Vagina (tissue), 2 donors: ENCODE data around the gene CEBPA. TPM values are rescaled to one million over a fixed set of nuclear protein-coding genes. Genes with fewer than 3 reads are reported as not detected.
A peak's percentile ranks its signal among the peaks of the same experiment; 100 is the strongest.

Experiments used
- DNase-seq, 2 donors: peaks; one replicate each; pipeline ENCODE4 v3.0.0-alpha.2; 2017; ENCODE audit errors: extremely low spot score in 2 of 2
- H3K27ac ChIP-seq: fragments of 200-600 bp; sonication (generic); one replicate; pipeline ENCODE4 v1.5.1; 2019
- H3K27me3 ChIP-seq: fragments of 200-600 bp; sonication (generic); one replicate; pipeline ENCODE4 v1.5.1; 2019
- H3K36me3 ChIP-seq, 2 donors: fragments of 200-600 bp; sonication (generic); one replicate each; pipeline ENCODE4 v1.5.1; 2017 to 2019
- H3K4me1 ChIP-seq: fragments of 200-600 bp; sonication (generic); one replicate; pipeline ENCODE4 v1.5.1; 2019
- H3K4me3 ChIP-seq, 2 donors: fragments of 200-600 bp; sonication (generic); 1 replicate in 1 of 2; 2 replicates in 1 of 2; pipeline ENCODE4 v1.5.1; 2016 to 2019
- H3K9me3 ChIP-seq: fragments of 200-600 bp; sonication (generic); one replicate; pipeline ENCODE4 v1.5.1; 2019
- POLR2A ChIP-seq, 2 donors: fragments of 450-650 bp; IDR thresholded peaks; one replicate each; pipeline ENCODE4 v1.6.1; 2017; ENCODE audit warnings: antibody characterized with exemption in 2 of 2, mild to moderate bottlenecking in 2 of 2, moderate library complexity in 2 of 2
- POLR2AphosphoS5 ChIP-seq, 2 donors: sonication (generic); formaldehyde crosslinking; IDR thresholded peaks; one replicate each; pipeline ENCODE4 v1.9.0; 2017; ENCODE audit warnings: antibody characterized with exemption in 2 of 2, mild to moderate bottlenecking in 2 of 2, low read depth in 1 of 2; ENCODE audit not compliant: insufficient read depth in 1 of 2
- intact Hi-C: fragments of 100-400 bp; cut with DNase I; formaldehyde crosslinking; loops from one replicate; pipeline ENCODE4 v1.15.1; 2023
- total RNA-seq: library from RNA; depleted of rRNA; stranded (reverse); fragments of >200 nt; gene quantifications from one replicate; pipeline ENCODE4 v1.2.3, GENCODE V29; 2016
- TF ChIP-seq, protein P1 (sequence below), 3 experiments: fragments of 450-650 bp in 2 of 3; fragments of 200-600 bp in 1 of 3; sonication (generic) in 1 of 3; IDR thresholded peaks; one replicate each; pipeline ENCODE4 v1.5.1; 2017 to 2019; ENCODE audit warnings: antibody characterized with exemption in 3 of 3, mild to moderate bottlenecking in 2 of 3, moderate library complexity in 2 of 3

Gene CEBPA
- total RNA-seq, 1 donor from 2014 or later: 38.3 TPM

DNA sequence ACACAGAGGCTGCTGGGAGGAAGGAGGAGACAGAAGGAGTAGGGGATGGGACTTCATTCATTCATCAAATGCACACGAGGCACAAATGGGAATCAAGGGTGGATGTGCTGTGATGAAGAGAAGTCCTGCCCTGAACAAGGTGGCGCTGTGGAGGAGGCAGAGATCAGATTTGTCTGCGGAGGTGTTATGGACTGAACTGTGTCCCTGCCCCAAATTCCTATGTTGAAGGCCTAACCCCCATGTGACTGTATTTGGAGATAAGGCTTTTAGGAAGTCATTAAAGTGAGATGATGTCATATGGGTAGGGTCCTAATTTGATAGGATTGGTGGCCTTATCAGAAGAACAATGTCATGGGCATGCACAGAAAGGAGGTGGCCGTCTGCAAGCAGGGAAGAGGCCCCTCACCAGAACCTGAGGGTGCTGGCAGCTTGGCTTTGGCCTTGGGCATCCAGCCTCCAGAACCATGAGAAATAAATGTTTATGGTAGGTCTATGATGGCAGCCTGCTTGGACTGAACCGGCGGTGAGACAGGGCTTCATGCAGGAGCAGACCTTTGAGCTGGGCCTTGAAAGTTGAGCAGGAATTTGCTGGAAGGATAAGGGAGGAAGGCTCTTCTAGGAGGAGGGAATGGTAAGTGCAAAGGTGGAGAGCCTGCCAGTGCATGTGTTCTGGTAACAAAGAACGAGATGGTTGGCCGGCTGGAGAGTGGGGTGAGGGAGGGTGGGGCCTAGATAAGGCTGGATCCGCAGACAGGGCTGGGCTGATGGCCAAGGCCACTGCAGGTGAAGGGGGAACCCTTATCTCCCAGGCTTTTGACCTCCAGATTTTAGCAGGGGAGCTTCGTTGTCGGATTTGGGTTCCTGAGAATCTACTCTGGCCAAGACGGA lies 2.7 kb upstream of the CEBPA start:
- no peak overlapping the region for H3K4me3 ChIP-seq
- H3K27me3 ChIP-seq: no peaks in the 10 kb centered on the region
- H3K27ac ChIP-seq: peak overlapping the region; percentile 94
- no peaks in the 10 kb centered on the region for H3K9me3 ChIP-seq
- H3K36me3 ChIP-seq: no peaks in the 10 kb centered on the region
- intact Hi-C loops: loop anchor here (5.0 kb wide), 2 partner anchors 67 to 82 kb away; partner anchors contain the start of gene CEBPG
- TF ChIP-seq, protein P1, sequence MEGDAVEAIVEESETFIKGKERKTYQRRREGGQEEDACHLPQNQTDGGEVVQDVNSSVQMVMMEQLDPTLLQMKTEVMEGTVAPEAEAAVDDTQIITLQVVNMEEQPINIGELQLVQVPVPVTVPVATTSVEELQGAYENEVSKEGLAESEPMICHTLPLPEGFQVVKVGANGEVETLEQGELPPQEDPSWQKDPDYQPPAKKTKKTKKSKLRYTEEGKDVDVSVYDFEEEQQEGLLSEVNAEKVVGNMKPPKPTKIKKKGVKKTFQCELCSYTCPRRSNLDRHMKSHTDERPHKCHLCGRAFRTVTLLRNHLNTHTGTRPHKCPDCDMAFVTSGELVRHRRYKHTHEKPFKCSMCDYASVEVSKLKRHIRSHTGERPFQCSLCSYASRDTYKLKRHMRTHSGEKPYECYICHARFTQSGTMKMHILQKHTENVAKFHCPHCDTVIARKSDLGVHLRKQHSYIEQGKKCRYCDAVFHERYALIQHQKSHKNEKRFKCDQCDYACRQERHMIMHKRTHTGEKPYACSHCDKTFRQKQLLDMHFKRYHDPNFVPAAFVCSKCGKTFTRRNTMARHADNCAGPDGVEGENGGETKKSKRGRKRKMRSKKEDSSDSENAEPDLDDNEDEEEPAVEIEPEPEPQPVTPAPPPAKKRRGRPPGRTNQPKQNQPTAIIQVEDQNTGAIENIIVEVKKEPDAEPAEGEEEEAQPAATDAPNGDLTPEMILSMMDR (IDR thresholded peaks at IDR 0.05): no peak
- no peak for TF ChIP-seq POLR2A (IDR thresholded peaks at IDR 0.05)
- no peak for TF ChIP-seq POLR2AphosphoS5 (IDR thresholded peaks at IDR 0.05; ENCODE audit: insufficient read depth in 1 of 2, low read depth in 1 of 2)
- peaks cover 31% of the 10 kb centered on the region for H3K4me1 ChIP-seq
- peak in 1 of 2 donors; percentile 75 for DNase-seq

DNA sequence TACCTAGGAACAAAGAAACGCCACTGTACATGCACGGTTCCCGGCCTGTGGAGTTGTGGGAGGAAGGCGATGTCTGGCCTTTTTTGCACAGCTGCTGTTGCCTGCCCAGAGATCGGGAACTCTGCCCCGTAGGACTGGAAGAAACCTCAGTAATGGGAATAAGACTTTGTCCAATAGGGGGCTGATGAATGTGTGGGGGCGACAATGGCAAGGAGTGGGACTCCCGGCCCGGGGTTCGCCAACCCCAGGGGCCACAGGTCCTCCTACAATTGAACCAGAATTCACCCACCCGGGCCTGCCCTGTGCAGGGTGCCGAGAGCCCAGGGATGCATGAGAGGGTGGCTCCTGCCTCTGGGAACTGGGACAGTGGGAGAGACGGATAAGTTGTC lies 2.0 kb upstream of the CEBPA start:
- H3K4me3 ChIP-seq: peak overlapping the region; percentile 80 to 94

DNA sequence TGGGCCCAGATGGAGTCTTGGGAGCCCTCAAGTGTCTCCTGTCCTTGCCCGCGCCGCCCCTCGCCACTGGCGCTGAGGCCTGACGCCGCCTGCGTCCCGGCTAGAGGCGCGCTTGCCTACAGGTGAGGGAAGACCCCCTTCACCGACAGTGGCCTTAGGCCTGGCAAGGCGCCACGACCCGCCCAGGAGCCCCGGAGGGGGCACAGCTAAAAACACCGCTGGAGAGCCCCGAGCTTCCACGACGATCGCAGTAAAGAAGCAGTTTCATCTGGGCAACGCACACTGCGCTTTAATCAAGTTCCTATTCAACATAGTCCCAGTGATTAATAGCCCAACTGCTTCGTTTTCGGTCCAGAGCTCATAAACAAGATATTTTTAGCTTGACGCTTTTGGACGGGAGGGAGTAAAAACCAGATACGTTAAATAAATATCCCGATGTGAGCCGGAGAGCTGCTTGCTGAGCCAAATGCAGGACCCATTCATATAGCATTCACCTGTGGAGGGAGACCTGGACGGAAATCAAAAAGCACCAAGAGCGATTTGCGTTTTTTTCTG lies 1.5 kb upstream of the CEBPA start:
- no peak for DNase-seq
- TF ChIP-seq POLR2AphosphoS5 (IDR thresholded peaks at IDR 0.05; ENCODE audit: insufficient read depth in 1 of 2, low read depth in 1 of 2): peak in 1 of 2 donors; percentile 57
- TF ChIP-seq POLR2A (IDR thresholded peaks at IDR 0.05): no peak
- no peaks in the 10 kb centered on the region for H3K36me3 ChIP-seq
- H3K9me3 ChIP-seq: no peaks in the 10 kb centered on the region
- peak overlapping the region; percentile 94 for H3K27ac ChIP-seq
- H3K27me3 ChIP-seq: no peaks in the 10 kb centered on the region
- H3K4me1 ChIP-seq: peaks cover 42% of the 10 kb centered on the region
- H3K4me3 ChIP-seq: peak overlapping the region; percentile 80 to 94
- intact Hi-C loops: loop anchor here (5.0 kb wide), 2 partner anchors 68 to 83 kb away; partner anchors contain the start of gene CEBPG

More for the DNA sequence above, 2.0 kb upstream of the CEBPA start:
- Histone ChIP-seq H3K9me3 (no peaks in the 10 kb centered on the region), H3K27me3 (no peaks in the 10 kb centered on the region), H3K36me3 (no peaks in the 10 kb centered on the region), H3K4me1 (peaks cover 37% of the 10 kb centered on the region), H3K27ac (peak overlapping the region; percentile 94)
- TF ChIP-seq, protein P1 (IDR thresholded peaks at IDR 0.05): no peak
- TF ChIP-seq POLR2AphosphoS5 (IDR thresholded peaks at IDR 0.05; ENCODE audit: insufficient read depth in 1 of 2, low read depth in 1 of 2) (no peak), POLR2A (IDR thresholded peaks at IDR 0.05) (no peak)
- DNase-seq: peak in 1 of 2 donors; percentile 87
- intact Hi-C loops: loop anchor here (5.0 kb wide), 2 partner anchors 68 to 83 kb away; partner anchors contain the start of gene CEBPG

DNA sequence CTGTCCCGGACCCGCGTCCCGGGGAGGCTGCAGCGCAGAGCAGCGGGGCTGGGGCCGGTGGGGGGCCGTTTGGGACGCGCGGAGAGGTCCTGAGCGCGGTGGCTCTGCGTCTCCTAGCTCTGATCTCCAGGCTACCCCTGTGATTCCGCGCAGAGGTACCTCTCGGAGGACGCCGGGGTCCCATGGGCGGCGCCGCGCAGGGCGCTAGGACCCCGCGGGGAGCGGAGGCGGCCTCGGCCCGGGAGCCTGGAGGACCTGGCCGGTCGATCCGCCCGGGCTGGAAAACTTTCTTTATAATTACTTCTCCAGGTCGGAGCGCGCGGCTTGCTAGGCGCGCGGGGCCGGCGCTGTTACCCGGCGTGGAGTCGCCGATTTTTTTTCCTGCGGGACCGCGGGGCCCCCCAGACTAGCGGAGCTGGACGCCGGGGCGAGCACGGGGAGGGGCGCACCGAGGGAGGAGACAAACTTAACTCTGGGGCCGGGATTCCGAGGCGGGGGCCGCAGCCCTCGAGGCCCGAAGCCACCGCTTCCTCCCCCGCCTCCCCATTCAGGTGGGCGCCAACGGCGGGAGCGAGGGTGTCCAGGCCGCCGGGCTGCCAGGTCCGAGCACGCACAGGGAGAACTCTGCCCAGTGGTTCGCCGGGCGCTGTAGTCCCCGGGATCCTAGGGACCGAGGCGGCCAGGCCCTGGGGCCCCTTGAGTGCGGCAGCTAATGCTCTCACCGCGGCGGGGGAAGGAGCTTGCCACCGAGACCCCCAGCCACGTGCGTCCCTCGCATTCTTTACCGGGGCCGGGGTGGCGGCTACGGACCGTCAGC lies 848 bp upstream of the CEBPA start:
- Histone ChIP-seq H3K36me3 (no peaks in the 10 kb centered on the region), H3K4me3 (peak overlapping the region; percentile 80 to 94), H3K9me3 (no peaks in the 10 kb centered on the region), H3K27ac (peak overlapping the region; percentile 94), H3K4me1 (peaks cover 48% of the 10 kb centered on the region), H3K27me3 (no peaks in the 10 kb centered on the region)
- DNase-seq: peak in 1 of 2 donors; percentile 92
- TF ChIP-seq POLR2AphosphoS5 (IDR thresholded peaks at IDR 0.05; ENCODE audit: insufficient read depth in 1 of 2, low read depth in 1 of 2) (peak in 1 of 2 donors; percentile 1), POLR2A (IDR thresholded peaks at IDR 0.05) (no peak)
- intact Hi-C loops: loop anchor here (5.0 kb wide), 2 partner anchors 69 to 84 kb away; partner anchors contain the start of gene CEBPG

DNA sequence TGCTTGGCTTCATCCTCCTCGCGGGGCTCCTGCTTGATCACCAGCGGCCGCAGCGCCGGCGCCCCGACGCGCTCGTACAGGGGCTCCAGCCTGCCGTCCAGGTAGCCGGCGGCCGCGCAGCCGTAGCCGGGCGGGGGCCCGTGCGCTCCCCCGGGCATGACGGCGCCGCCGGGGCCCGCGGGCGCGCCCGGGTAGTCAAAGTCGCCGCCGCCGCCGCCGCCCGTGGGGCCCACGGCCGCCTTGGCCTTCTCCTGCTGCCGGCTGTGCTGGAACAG lies 497 bp downstream of the CEBPA start:
- H3K4me1 ChIP-seq: peaks cover 62% of the 10 kb centered on the region
- intact Hi-C loops: loop anchor here (5.0 kb wide), 2 partner anchors 70 to 85 kb away; partner anchors contain the start of gene CEBPG
- no peaks in the 10 kb centered on the region for H3K9me3 ChIP-seq
- peak in 1 of 2 donors; percentile 40 for DNase-seq
- H3K27me3 ChIP-seq: no peaks in the 10 kb centered on the region
- TF ChIP-seq POLR2A (IDR thresholded peaks at IDR 0.05): no peak
- H3K4me3 ChIP-seq: peak overlapping the region; percentile 80 to 94
- H3K36me3 ChIP-seq: no peaks in the 10 kb centered on the region
- H3K27ac ChIP-seq: peak overlapping the region; percentile 87
